ENCODE results near the gene ADAMTS9. TPM values are rescaled to one million over a fixed set of nuclear protein-coding genes. Genes with fewer than 3 reads are reported as not detected.

The ADAMTS9 gene
- total and polyA plus RNA-seq, 12 donors, result 9.7 to 102 (median 18.6) TPM

GRCh38 chr3:64559588-64559987, 128.2 kb downstream of the ADAMTS9 start:
- DNase-seq (no peak), ATAC-seq (no peak)
- no peak overlapping the region for H3K4me3 ChIP-seq
- no peak for TF ChIP-seq CTCF (IDR thresholded peaks at IDR 0.05)
- H3K27ac ChIP-seq, result no peak overlapping the region
- intact Hi-C loops (cut with DNase I), result no loop called here
- no peaks in the 10 kb centered on the region for H3K27me3 ChIP-seq
- no peaks in the 10 kb centered on the region for H3K9me3 ChIP-seq
- WGBS, 2 donors, result 88 to 90% methylated on average over 7 of the region's 7 CpGs
- peaks cover 0 to 12% (median 0%) of the 10 kb centered on the region in 9 donors for H3K4me1 ChIP-seq
- peaks cover 0 to 75% (median 12%) of the 10 kb centered on the region in 9 donors for H3K36me3 ChIP-seq

GRCh38 chr3:64556046-64556445, 131.8 kb downstream of the ADAMTS9 start:
- intact Hi-C loops (cut with DNase I), result no loop called here

GRCh38 chr3:64555351-64555750, 132.4 kb downstream of the ADAMTS9 start:
- no peak for ATAC-seq
- no peak for TF ChIP-seq CTCF (IDR thresholded peaks at IDR 0.05)
- intact Hi-C loops (cut with DNase I), result no loop called here
- Histone ChIP-seq H3K4me3 (no peak overlapping the region), H3K9me3 (no peaks in the 10 kb centered on the region), H3K36me3 (peaks cover 0 to 99% (median 12%) of the 10 kb centered on the region in 9 donors), H3K27ac (no peak overlapping the region), H3K27me3 (no peaks in the 10 kb centered on the region), H3K4me1 (peaks cover 0 to 5% (median 0%) of the 10 kb centered on the region in 9 donors)
- DNase-seq, result no peak
- WGBS, 2 donors, result 86 to 87% methylated on average over 3 of the region's 3 CpGs

More at GRCh38 chr3:64556046-64556445, 131.8 kb downstream of the ADAMTS9 start:
- no peak for DNase-seq
- Histone ChIP-seq H3K4me3 (no peak overlapping the region), H3K4me1 (peaks cover 0 to 12% (median 0%) of the 10 kb centered on the region in 9 donors), H3K36me3 (peaks cover 0 to 99% (median 12%) of the 10 kb centered on the region in 9 donors), H3K9me3 (no peaks in the 10 kb centered on the region), H3K27ac (no peak overlapping the region), H3K27me3 (no peaks in the 10 kb centered on the region)
- TF ChIP-seq CTCF (IDR thresholded peaks at IDR 0.05), result no peak
- ATAC-seq, result no peak
- 96 to 98% methylated on average over 3 of the region's 3 CpGs for WGBS, 2 donors

GRCh38 chr3:64554096-64554920, 133.5 kb downstream of the ADAMTS9 start:
- DNase-seq (no peak), ATAC-seq (no peak)
- Histone ChIP-seq H3K4me1 (peaks cover 0 to 4% (median 0%) of the 10 kb centered on the region in 9 donors), H3K36me3 (peaks cover 0 to 99% (median 9%) of the 10 kb centered on the region in 9 donors), H3K9me3 (no peaks in the 10 kb centered on the region), H3K27me3 (no peaks in the 10 kb centered on the region), H3K27ac (no peak overlapping the region), H3K4me3 (no peak overlapping the region)
- no peak for TF ChIP-seq CTCF (IDR thresholded peaks at IDR 0.05)
- intact Hi-C loops (cut with DNase I), result no loop called here
- 78 to 88% methylated on average over 7 of the region's 7 CpGs for WGBS, 2 donors
